H1 (cell line): ENCODE data around the gene PLXNA4.

Source experiments
- MAX ChIP-seq: IDR thresholded peaks from 2 replicates; pipeline ENCODE4 v1.6.1; 2012; ENCODE audit warnings: inconsistent platforms
- TF ChIP-seq, protein P1 (sequence below), 3 experiments: IDR thresholded peaks; 1 replicate in 2 of 3; 2 replicates in 1 of 3; pipeline versions ENCODE4 v1.5.1 to v1.6.1; 2011; ENCODE audit warnings: low read length in 3 of 3, mild to moderate bottlenecking in 3 of 3, inconsistent platforms in 2 of 3, low read depth in 1 of 3, moderate library complexity in 1 of 3; ENCODE audit not compliant: insufficient read depth in 1 of 3; ENCODE audit errors: control extremely low read depth in 1 of 3

DNA sequence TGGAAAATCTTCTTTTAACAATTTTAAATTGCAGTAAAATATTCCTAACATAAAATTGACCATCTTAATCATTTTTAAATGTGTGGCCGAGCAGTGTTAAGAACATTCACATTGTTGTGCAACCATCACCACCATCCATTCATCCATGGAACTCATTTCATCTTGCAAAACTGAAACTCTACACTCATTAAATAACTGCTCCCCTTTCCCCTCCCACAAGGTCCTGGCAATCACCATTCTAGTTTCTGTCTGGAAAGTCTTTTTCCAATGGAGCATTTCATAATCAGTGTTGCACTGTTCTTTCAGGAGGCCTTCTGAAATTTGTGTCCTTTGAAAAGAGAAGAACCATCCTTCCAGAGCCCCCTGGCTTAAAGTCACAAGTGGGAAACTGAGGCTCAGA, 233.1 kb downstream of the PLXNA4 start:
- TF ChIP-seq, protein P1, sequence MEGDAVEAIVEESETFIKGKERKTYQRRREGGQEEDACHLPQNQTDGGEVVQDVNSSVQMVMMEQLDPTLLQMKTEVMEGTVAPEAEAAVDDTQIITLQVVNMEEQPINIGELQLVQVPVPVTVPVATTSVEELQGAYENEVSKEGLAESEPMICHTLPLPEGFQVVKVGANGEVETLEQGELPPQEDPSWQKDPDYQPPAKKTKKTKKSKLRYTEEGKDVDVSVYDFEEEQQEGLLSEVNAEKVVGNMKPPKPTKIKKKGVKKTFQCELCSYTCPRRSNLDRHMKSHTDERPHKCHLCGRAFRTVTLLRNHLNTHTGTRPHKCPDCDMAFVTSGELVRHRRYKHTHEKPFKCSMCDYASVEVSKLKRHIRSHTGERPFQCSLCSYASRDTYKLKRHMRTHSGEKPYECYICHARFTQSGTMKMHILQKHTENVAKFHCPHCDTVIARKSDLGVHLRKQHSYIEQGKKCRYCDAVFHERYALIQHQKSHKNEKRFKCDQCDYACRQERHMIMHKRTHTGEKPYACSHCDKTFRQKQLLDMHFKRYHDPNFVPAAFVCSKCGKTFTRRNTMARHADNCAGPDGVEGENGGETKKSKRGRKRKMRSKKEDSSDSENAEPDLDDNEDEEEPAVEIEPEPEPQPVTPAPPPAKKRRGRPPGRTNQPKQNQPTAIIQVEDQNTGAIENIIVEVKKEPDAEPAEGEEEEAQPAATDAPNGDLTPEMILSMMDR (IDR thresholded peaks at IDR 0.05; ENCODE audit: control extremely low read depth in 1 of 3, insufficient read depth in 1 of 3, low read depth in 1 of 3, low read length in 3 of 3): no peak
- TF ChIP-seq MAX: no peak
